Gastroesophageal sphincter (tissue), 3 donors: ENCODE results near the gene ZNF764.

Experiments
- CTCF ChIP-seq, 4 experiments: fragments of 200-600 bp in 2 of 4; fragments of 450-650 bp in 2 of 4; sonication (generic) in 1 of 4; IDR thresholded peaks; one replicate each; pipeline ENCODE4 v1.5.1; 2017 to 2019; ENCODE audit warnings: antibody characterized with exemption in 4 of 4, mild to moderate bottlenecking in 2 of 4, moderate library complexity in 2 of 4
- POLR2A ChIP-seq, 2 donors: fragments of 450-650 bp; IDR thresholded peaks; one replicate each; pipeline ENCODE4 v1.6.1; 2017; ENCODE audit warnings: antibody characterized with exemption in 2 of 2, mild to moderate bottlenecking in 2 of 2, moderate library complexity in 1 of 2

- no peak for TF ChIP-seq CTCF (IDR thresholded peaks at IDR 0.05)
- TF ChIP-seq POLR2A (IDR thresholded peaks at IDR 0.05): no peak
These were observed 24.3 kb downstream of the ZNF764 start for GRCh38 chr16:30533748-30534367.
